Keratinocyte (primary cell): Measurements from ENCODE around the gene KCTD13.

Source experiments
- CTCF ChIP-seq, 3 experiments: IDR thresholded peaks in 1 of 3; conservative IDR thresholded peaks in 1 of 3; optimal IDR thresholded peaks in 1 of 3; 2 replicates in 2 of 3; 3 replicates in 1 of 3; pipeline versions ENCODE3 to v1.5.1; 2011; ENCODE audit warnings: low read length in 3 of 3, mild to moderate bottlenecking in 3 of 3, moderate library complexity in 2 of 3, control low read depth in 1 of 3, inconsistent platforms in 1 of 3; ENCODE audit not compliant: insufficient read depth in 2 of 3; ENCODE audit errors: extremely low read depth in 1 of 3
- EZH2 ChIP-seq: IDR thresholded peaks from one replicate; pipeline ENCODE4 v1.6.1; 2012; ENCODE audit warnings: inconsistent platforms, mild to moderate bottlenecking, low read length, moderate library complexity

GRCh38 chr16:29961127-29961478 is 35.1 kb upstream of the KCTD13 start:
- TF ChIP-seq CTCF (optimal IDR thresholded peaks at IDR 0.05 in 1 of 3, IDR thresholded peaks at IDR 0.05 in 1 of 3, conservative IDR thresholded peaks at IDR 0.05 in 1 of 3; ENCODE audit: extremely low read depth in 1 of 3, insufficient read depth in 2 of 3, low read length in 3 of 3) (no peak), EZH2 (no peak)
